Tibial nerve (tissue), 4 donors: ENCODE results near the gene RPTOR.

Experiments
- CTCF ChIP-seq, 5 experiments: fragments of 200-600 bp in 3 of 5; fragments of 450-650 bp in 2 of 5; sonication (generic) in 3 of 5; IDR thresholded peaks; one replicate each; pipeline ENCODE4 v1.5.1; 2016 to 2019; ENCODE audit warnings: antibody characterized with exemption in 5 of 5, mild to moderate bottlenecking in 3 of 5, moderate library complexity in 2 of 5
- EP300 ChIP-seq, 2 donors: sonication (generic); formaldehyde crosslinking; IDR thresholded peaks; one replicate each; pipeline ENCODE4 v1.6.1; 2017; ENCODE audit warnings: antibody characterized with exemption in 2 of 2, mild to moderate bottlenecking in 1 of 2

GRCh38 chr17:80786887-80787286, 242.2 kb downstream of the RPTOR start:
- no peak for TF ChIP-seq EP300 (IDR thresholded peaks at IDR 0.05)
- TF ChIP-seq CTCF (IDR thresholded peaks at IDR 0.05) = no peak
